Muscle layer of colon (tissue), 2 donors: ENCODE measurements around the gene RUFY3.

ENCODE experiments used
- H3K27ac ChIP-seq: one replicate; pipeline ENCODE4 v1.7.0; 2013; ENCODE audit warnings: low read depth, mild to moderate bottlenecking, low read length, moderate library complexity
- H3K27me3 ChIP-seq, 2 donors: one replicate each; pipeline ENCODE4 v1.7.0; 2013; ENCODE audit warnings: low read length in 2 of 2, mild to moderate bottlenecking in 2 of 2; ENCODE audit not compliant: insufficient read depth in 2 of 2, control insufficient read depth in 1 of 2
- H3K36me3 ChIP-seq: one replicate; pipeline ENCODE4 v1.7.0; 2013; ENCODE audit warnings: mild to moderate bottlenecking, low read length; ENCODE audit not compliant: insufficient read depth
- H3K4me1 ChIP-seq: one replicate; pipeline ENCODE4 v1.7.0; 2013; ENCODE audit warnings: mild to moderate bottlenecking, low read length; ENCODE audit not compliant: insufficient read depth
- H3K4me3 ChIP-seq, 2 donors: one replicate each; pipeline ENCODE4 v1.7.0; 2013; ENCODE audit warnings: low read length in 2 of 2, low read depth in 1 of 2, mild to moderate bottlenecking in 1 of 2, moderate library complexity in 1 of 2
- H3K9ac ChIP-seq: one replicate; pipeline ENCODE4 v1.7.0; 2013; ENCODE audit warnings: low read length
- H3K9me3 ChIP-seq: one replicate; pipeline ENCODE4 v1.7.0; 2013; ENCODE audit warnings: mild to moderate bottlenecking, low read length
- donor health status: abdominal sarcoma.
- donor health status: Adenocarcinoma of cecum.

The RUFY3 gene

GRCh38 chr4:70855464-70855863 lies 133.7 kb downstream of the RUFY3 start:
- Histone ChIP-seq H3K36me3 (no peaks in the 10 kb centered on the region), H3K9me3 (no peaks in the 10 kb centered on the region), H3K27me3 (no peaks in the 10 kb centered on the region), H3K9ac (no peak overlapping the region), H3K27ac (no peak overlapping the region), H3K4me3 (no peak overlapping the region), H3K4me1 (no peaks in the 10 kb centered on the region)
